ENCODE results near the gene CDH13.

CDH13 gene

GRCh38 chr16:83581994-83582747, 955.4 kb downstream of the CDH13 start:
- DNase-seq, result no peak
- TF ChIP-seq EZH2 (IDR thresholded peaks at IDR 0.05; ENCODE audit: borderline replicate concordance, low read depth, low read length, severe bottlenecking) (no peak), CTCF (IDR thresholded peaks at IDR 0.05; ENCODE audit: borderline replicate concordance, extremely low read depth, low read length, poor library complexity, severe bottlenecking) (no peak)
- no peak for ATAC-seq (ENCODE audit: insufficient read depth, low read depth)
- no peaks in the 10 kb centered on the region for H4K20me1 ChIP-seq (ENCODE audit: insufficient read depth, low read length)
- H3K79me2 ChIP-seq (ENCODE audit: insufficient read depth, low read length), result no peaks in the 10 kb centered on the region
- H3K27ac ChIP-seq (ENCODE audit: low read length), result no peak overlapping the region
- H3K4me1 ChIP-seq (ENCODE audit: insufficient read depth, low read length), result no peaks in the 10 kb centered on the region
- no peak overlapping the region for H3K9ac ChIP-seq (ENCODE audit: low read depth, low read length)
- no peaks in the 10 kb centered on the region for H3K9me3 ChIP-seq (ENCODE audit: insufficient read depth, low read length, severe bottlenecking)
- H3K36me3 ChIP-seq (ENCODE audit: insufficient read depth, low read length), result no peaks in the 10 kb centered on the region
- no peak overlapping the region for H2AFZ ChIP-seq (ENCODE audit: low read depth, low read length)
- H3K4me3 ChIP-seq (ENCODE audit: low read depth in 1 of 2, low read length in 2 of 2), result no peak overlapping the region
- no peaks in the 10 kb centered on the region for H3K27me3 ChIP-seq (ENCODE audit: insufficient read depth, low read length, poor library complexity)
- no peak overlapping the region for H3K4me2 ChIP-seq (ENCODE audit: insufficient read depth, low read length)

DNA sequence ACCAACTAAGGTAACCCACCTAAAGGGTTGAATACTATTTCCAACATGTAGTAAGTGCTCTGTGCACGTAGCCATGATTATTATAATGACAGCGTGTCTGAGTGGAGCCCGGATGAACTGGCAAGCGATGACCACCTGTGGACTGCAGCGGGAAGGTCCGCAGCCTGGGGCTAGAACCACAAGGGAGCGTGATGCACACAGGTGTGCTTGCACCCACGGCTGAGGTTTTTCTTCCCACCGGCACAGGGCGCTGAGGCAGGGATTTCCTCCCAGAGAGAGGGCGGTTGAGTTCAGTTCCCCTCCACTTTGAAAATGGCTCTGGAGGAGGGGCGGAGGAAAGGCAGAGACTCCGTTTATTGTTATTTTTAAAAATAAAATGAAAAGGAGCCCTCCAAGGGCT, 959.3 kb downstream of the CDH13 start:
- no peak overlapping the region for H3K9ac ChIP-seq (ENCODE audit: low read depth, low read length)
- no peaks in the 10 kb centered on the region for H3K79me2 ChIP-seq (ENCODE audit: insufficient read depth, low read length)
- DNase-seq (no peak), ATAC-seq (ENCODE audit: insufficient read depth, low read depth) (no peak)
- no peak overlapping the region for H3K27ac ChIP-seq (ENCODE audit: low read length)
- no peak overlapping the region for H3K4me3 ChIP-seq (ENCODE audit: low read depth in 1 of 2, low read length in 2 of 2)
- no peaks in the 10 kb centered on the region for H3K36me3 ChIP-seq (ENCODE audit: insufficient read depth, low read length)
- H3K4me1 ChIP-seq (ENCODE audit: insufficient read depth, low read length), result no peaks in the 10 kb centered on the region
- H3K27me3 ChIP-seq (ENCODE audit: insufficient read depth, low read length, poor library complexity), result no peaks in the 10 kb centered on the region
- H2AFZ ChIP-seq (ENCODE audit: low read depth, low read length), result no peak overlapping the region
- H3K4me2 ChIP-seq (ENCODE audit: insufficient read depth, low read length), result no peak overlapping the region
- TF ChIP-seq EZH2 (IDR thresholded peaks at IDR 0.05; ENCODE audit: borderline replicate concordance, low read depth, low read length, severe bottlenecking), result no peak
- no peak for TF ChIP-seq CTCF (IDR thresholded peaks at IDR 0.05; ENCODE audit: borderline replicate concordance, extremely low read depth, low read length, poor library complexity, severe bottlenecking)
- no peaks in the 10 kb centered on the region for H4K20me1 ChIP-seq (ENCODE audit: insufficient read depth, low read length)
- no peaks in the 10 kb centered on the region for H3K9me3 ChIP-seq (ENCODE audit: insufficient read depth, low read length, severe bottlenecking)

GRCh38 chr16:83586461-83587200, 959.9 kb downstream of the CDH13 start:
- no peak overlapping the region for H3K27ac ChIP-seq (ENCODE audit: low read length)
- no peak for DNase-seq
- no peak overlapping the region for H3K9ac ChIP-seq (ENCODE audit: low read depth, low read length)
- no peak overlapping the region for H3K4me2 ChIP-seq (ENCODE audit: insufficient read depth, low read length)
- H3K4me3 ChIP-seq (ENCODE audit: low read depth in 1 of 2, low read length in 2 of 2), result no peak overlapping the region
- no peaks in the 10 kb centered on the region for H3K9me3 ChIP-seq (ENCODE audit: insufficient read depth, low read length, severe bottlenecking)
- H3K4me1 ChIP-seq (ENCODE audit: insufficient read depth, low read length), result no peaks in the 10 kb centered on the region
- H2AFZ ChIP-seq (ENCODE audit: low read depth, low read length), result no peak overlapping the region
- H3K27me3 ChIP-seq (ENCODE audit: insufficient read depth, low read length, poor library complexity), result no peaks in the 10 kb centered on the region
- H3K79me2 ChIP-seq (ENCODE audit: insufficient read depth, low read length), result no peaks in the 10 kb centered on the region
- no peaks in the 10 kb centered on the region for H3K36me3 ChIP-seq (ENCODE audit: insufficient read depth, low read length)
- H4K20me1 ChIP-seq (ENCODE audit: insufficient read depth, low read length), result no peaks in the 10 kb centered on the region
- TF ChIP-seq EZH2 (IDR thresholded peaks at IDR 0.05; ENCODE audit: borderline replicate concordance, low read depth, low read length, severe bottlenecking) (no peak), CTCF (IDR thresholded peaks at IDR 0.05; ENCODE audit: borderline replicate concordance, extremely low read depth, low read length, poor library complexity, severe bottlenecking) (no peak)
- ATAC-seq (ENCODE audit: insufficient read depth, low read depth), result no peak
